H9 (cell line): ENCODE data around the gene FXYD6. TPM values are rescaled to one million over a fixed set of nuclear protein-coding genes. Genes with fewer than 3 reads are reported as not detected.

ENCODE experiments used
- DNase-seq: peaks from one replicate; pipeline ENCODE4 v3.0.0-alpha.2; 2017
- H2AFZ ChIP-seq: one replicate; pipeline ENCODE4 v1.6.1; 2013; ENCODE audit warnings: mild to moderate bottlenecking, low read length, control low read depth, moderate library complexity
- H2AK5ac ChIP-seq: 2 replicates; pipeline ENCODE4 v1.6.1; 2013; ENCODE audit warnings: low read length, control low read depth, mixed read lengths; ENCODE audit not compliant: insufficient read length
- H2BK120ac ChIP-seq: one replicate; pipeline ENCODE4 v1.6.1; 2013; ENCODE audit warnings: low read depth, mild to moderate bottlenecking, low read length, control low read depth, inconsistent platforms; ENCODE audit not compliant: poor library complexity, severe bottlenecking
- H2BK12ac ChIP-seq: 2 replicates; pipeline ENCODE4 v1.6.1; 2013; ENCODE audit warnings: low read length, control low read depth, mixed read lengths, low read depth; ENCODE audit not compliant: insufficient read length
- H2BK15ac ChIP-seq: 2 replicates; pipeline ENCODE4 v1.6.1; 2013; ENCODE audit warnings: low read depth, low read length, control low read depth
- H2BK20ac ChIP-seq: one replicate; pipeline ENCODE4 v1.6.1; 2013; ENCODE audit warnings: low read depth, mild to moderate bottlenecking, low read length, control low read depth, inconsistent platforms; ENCODE audit not compliant: poor library complexity, severe bottlenecking
- H2BK5ac ChIP-seq: 2 replicates; pipeline ENCODE4 v1.6.1; 2013; ENCODE audit warnings: low read length, control low read depth, mixed read lengths; ENCODE audit not compliant: insufficient read length
- H3K14ac ChIP-seq: 2 replicates; pipeline ENCODE4 v1.6.1; 2013; ENCODE audit warnings: low read length, control low read depth; ENCODE audit not compliant: insufficient read depth
- H3K18ac ChIP-seq: 2 replicates; pipeline ENCODE4 v1.6.1; 2013; ENCODE audit warnings: low read depth, mild to moderate bottlenecking, mixed read lengths, low read length, control low read depth; ENCODE audit not compliant: insufficient read length
- H3K23ac ChIP-seq: 2 replicates; pipeline ENCODE4 v1.6.1; 2013; ENCODE audit warnings: low read length, control low read depth, mixed read lengths, low read depth; ENCODE audit not compliant: insufficient read length
- H3K23me2 ChIP-seq: 2 replicates; pipeline ENCODE4 v1.6.1; 2013; ENCODE audit warnings: low read depth, mild to moderate bottlenecking, mixed read lengths, low read length, control low read depth; ENCODE audit not compliant: insufficient read length, poor library complexity, severe bottlenecking
- H3K27ac ChIP-seq: 2 replicates; pipeline ENCODE4 v1.5.1; 2013; ENCODE audit warnings: low read length, control low read depth, mixed read lengths, low read depth; ENCODE audit not compliant: insufficient read length
- H3K27me3 ChIP-seq: 2 replicates; pipeline ENCODE4 v1.6.1; 2013; ENCODE audit warnings: low read length, control low read depth, inconsistent platforms; ENCODE audit not compliant: insufficient read depth
- H3K4ac ChIP-seq: 2 replicates; pipeline ENCODE4 v1.6.1; 2013; ENCODE audit warnings: low read depth, mild to moderate bottlenecking, control low read depth, inconsistent platforms, low read length, moderate library complexity
- H3K4me1 ChIP-seq: 2 replicates; pipeline ENCODE4 v1.6.1; 2013; ENCODE audit warnings: low read length, control low read depth, inconsistent platforms; ENCODE audit not compliant: insufficient read depth
- H3K4me2 ChIP-seq: 2 replicates; pipeline ENCODE4 v1.6.1; 2013; ENCODE audit warnings: low read length, control low read depth, mixed read lengths; ENCODE audit not compliant: insufficient read length, insufficient read depth
- H3K56ac ChIP-seq: 2 replicates; pipeline ENCODE4 v1.6.1; 2013; ENCODE audit warnings: low read depth, mild to moderate bottlenecking, mixed read lengths, low read length, control low read depth; ENCODE audit not compliant: insufficient read length
- H3K79me1 ChIP-seq: 2 replicates; pipeline ENCODE4 v1.6.1; 2013; ENCODE audit warnings: low read depth, mild to moderate bottlenecking, moderate library complexity, low read length, control low read depth, inconsistent platforms; ENCODE audit not compliant: insufficient read depth, poor library complexity, severe bottlenecking
- H3K79me2 ChIP-seq: 2 replicates; pipeline ENCODE4 v1.6.1; 2013; ENCODE audit warnings: low read length, control low read depth, inconsistent platforms; ENCODE audit not compliant: insufficient read depth
- H3K9ac ChIP-seq: 2 replicates; pipeline ENCODE4 v1.6.1; 2013; ENCODE audit warnings: low read length, control low read depth, mixed read lengths; ENCODE audit not compliant: insufficient read length; ENCODE audit errors: extremely low read depth
- H3K9me3 ChIP-seq: one replicate; pipeline ENCODE4 v1.6.1; 2013; ENCODE audit warnings: low read depth, low read length, inconsistent platforms; ENCODE audit not compliant: control insufficient read depth
- H3T11ph ChIP-seq: one replicate; pipeline ENCODE4 v1.6.1; 2013; ENCODE audit warnings: mild to moderate bottlenecking, low read length, control low read depth, inconsistent platforms
- H4K20me1 ChIP-seq: one replicate; pipeline ENCODE4 v1.6.1; 2013; ENCODE audit not compliant: control insufficient read depth, insufficient read length, insufficient read depth
- H4K5ac ChIP-seq: 2 replicates; pipeline ENCODE4 v1.6.1; 2013; ENCODE audit warnings: low read depth, mild to moderate bottlenecking, mixed read lengths, low read length, control low read depth; ENCODE audit not compliant: insufficient read length
- H4K8ac ChIP-seq: replicated peaks from 2 replicates; pipeline ENCODE4 v1.6.1; 2013; ENCODE audit warnings: low read length, control low read depth, mixed read lengths, low read depth; ENCODE audit not compliant: insufficient read length
- H4K91ac ChIP-seq: 2 replicates; pipeline ENCODE4 v1.6.1; 2013; ENCODE audit warnings: low read depth, mild to moderate bottlenecking, moderate library complexity, mixed read lengths, low read length, control low read depth; ENCODE audit not compliant: insufficient read length
- H3K27ac Mint-ChIP-seq, 3 experiments: 2 replicates in 2 of 3; 3 replicates in 1 of 3; pipeline ENCODE4 v1.8.0; 2020 to 2021; ENCODE audit warnings: mixed read lengths in 3 of 3, mild to moderate bottlenecking in 1 of 3, moderate library complexity in 1 of 3
- H3K27me3 Mint-ChIP-seq: 2 replicates; pipeline ENCODE4 v1.8.0; 2021; ENCODE audit warnings: low read depth, mild to moderate bottlenecking, moderate library complexity, mixed read lengths
- H3K36me3 Mint-ChIP-seq, 3 experiments: 2 replicates in 2 of 3; 3 replicates in 1 of 3; pipeline ENCODE4 v1.8.0; 2020 to 2021; ENCODE audit warnings: low read depth in 3 of 3, mixed read lengths in 3 of 3; ENCODE audit not compliant: insufficient read depth in 1 of 3
- H3K4me1 Mint-ChIP-seq, 2 experiments: 2 replicates each; pipeline ENCODE4 v1.8.0; 2020; ENCODE audit warnings: mixed read lengths in 2 of 2
- H3K4me3 Mint-ChIP-seq, 2 experiments: 2 replicates in 1 of 2; 3 replicates in 1 of 2; pipeline ENCODE4 v1.8.0; 2020 to 2021; ENCODE audit warnings: mild to moderate bottlenecking in 2 of 2, mixed read lengths in 2 of 2, moderate library complexity in 1 of 2
- H3K9me3 Mint-ChIP-seq, 2 experiments: 2 replicates in 1 of 2; 3 replicates in 1 of 2; pipeline ENCODE4 v1.8.0; 2020; ENCODE audit warnings: mild to moderate bottlenecking in 2 of 2, mixed read lengths in 2 of 2, moderate library complexity in 1 of 2
- CTCF ChIP-seq: fragments of 200-600 bp; sonication (generic); conservative IDR thresholded peaks from 3 replicates; pipeline ENCODE4 v1.8.0; 2021; ENCODE audit warnings: antibody characterized with exemption, mild to moderate bottlenecking
- WGBS: extraction: QIAGEN DNeasy Blood & Tissue Kit; methylation state at CpG from one replicate; pipeline ENCODE4 v1.1.7; 2013; ENCODE audit warnings: missing lambda C conversion rate, low lambda C conversion rate, mixed read lengths; ENCODE audit not compliant: insufficient read length; ENCODE audit errors: extremely low coverage; 5-methylcytosine and 5-hydroxymethylcytosine counted together
- total RNA-seq: library from RNA; stranded (reverse); gene quantifications from 2 replicates; pipeline ENCODE4 v1.2.1, GENCODE V29; 2021

Gene FXYD6
- total RNA-seq, 1 experiment from 2014 or later, result 18.3 TPM

GRCh38 chr11:117851106-117851505 is 25.4 kb downstream of the FXYD6 start:
- Mint-ChIP-seq H3K27me3 (peaks cover 2% of the 10 kb centered on the region), H3K36me3 (peaks cover 0 to 22% (median 17%) of the 10 kb centered on the region in 3 experiments; a peak in 6 of 7 replicates), H3K9me3 (peaks cover 6 to 10% of the 10 kb centered on the region in 2 experiments), H3K27ac (no peak overlapping the region; a peak in 1 of 7 replicates), H3K4me1 (peaks cover 15 to 27% of the 10 kb centered on the region in 2 experiments), H3K4me3 (no peak overlapping the region)
- H4K91ac ChIP-seq, result no peak overlapping the region
- H3K79me2 ChIP-seq, result no peaks in the 10 kb centered on the region; the same call in 1 of the 2 replicates
- H4K5ac ChIP-seq, result no peak overlapping the region
- H2BK15ac ChIP-seq, result no peak overlapping the region
- peak; percentile 29 for DNase-seq
- H3K79me1 ChIP-seq, result no peaks in the 10 kb centered on the region
- no peak overlapping the region for H3K18ac ChIP-seq
- H2BK5ac ChIP-seq, result no peak overlapping the region
- no peak overlapping the region for H3K56ac ChIP-seq
- no peak overlapping the region for H4K8ac ChIP-seq
- no peak overlapping the region for H3T11ph ChIP-seq
- no peak overlapping the region for H3K4me2 ChIP-seq
- TF ChIP-seq CTCF, result no peak
- WGBS, result no CpG with 5 or more reads among the region's 3 CpGs
- no peak overlapping the region for H2AK5ac ChIP-seq
- no peaks in the 10 kb centered on the region for H4K20me1 ChIP-seq
- H3K14ac ChIP-seq, result no peak overlapping the region
- H2AFZ ChIP-seq, result no peak overlapping the region
- H3K23me2 ChIP-seq, result no peaks in the 10 kb centered on the region
- H2BK120ac ChIP-seq, result no peak overlapping the region
- H3K27ac ChIP-seq, result no peak overlapping the region
- peaks cover 2% of the 10 kb centered on the region; the same call in 1 of the 2 replicates for H3K4me1 ChIP-seq
- no peak overlapping the region for H3K23ac ChIP-seq
- no peak overlapping the region for H2BK20ac ChIP-seq
- no peak overlapping the region for H3K4ac ChIP-seq
- no peak overlapping the region for H3K9ac ChIP-seq
- no peak overlapping the region for H2BK12ac ChIP-seq
- H3K9me3 ChIP-seq, result no peaks in the 10 kb centered on the region
- H3K27me3 ChIP-seq, result no peaks in the 10 kb centered on the region
